Activated CD4-positive, alpha-beta T cell treated with anti-CD3 and anti-CD28 coated beads, Interleukin-2, amount 50 U/mL, for 4 hours (primary cell): Measurements from ENCODE around the gene SRPK2.
A peak's percentile ranks its signal among the peaks of the same experiment; 100 is the strongest.
"Not testable (repeated sequence)": the region's sequence is repeated elsewhere in the genome, so short reads cannot be mapped to it uniquely, and the experiment has no call there.

ENCODE experiments used
- DNase-seq, 2 experiments: peaks; one replicate each; pipeline ENCODE4 v3.0.0-alpha.2; 2020

SRPK2 gene

DNA sequence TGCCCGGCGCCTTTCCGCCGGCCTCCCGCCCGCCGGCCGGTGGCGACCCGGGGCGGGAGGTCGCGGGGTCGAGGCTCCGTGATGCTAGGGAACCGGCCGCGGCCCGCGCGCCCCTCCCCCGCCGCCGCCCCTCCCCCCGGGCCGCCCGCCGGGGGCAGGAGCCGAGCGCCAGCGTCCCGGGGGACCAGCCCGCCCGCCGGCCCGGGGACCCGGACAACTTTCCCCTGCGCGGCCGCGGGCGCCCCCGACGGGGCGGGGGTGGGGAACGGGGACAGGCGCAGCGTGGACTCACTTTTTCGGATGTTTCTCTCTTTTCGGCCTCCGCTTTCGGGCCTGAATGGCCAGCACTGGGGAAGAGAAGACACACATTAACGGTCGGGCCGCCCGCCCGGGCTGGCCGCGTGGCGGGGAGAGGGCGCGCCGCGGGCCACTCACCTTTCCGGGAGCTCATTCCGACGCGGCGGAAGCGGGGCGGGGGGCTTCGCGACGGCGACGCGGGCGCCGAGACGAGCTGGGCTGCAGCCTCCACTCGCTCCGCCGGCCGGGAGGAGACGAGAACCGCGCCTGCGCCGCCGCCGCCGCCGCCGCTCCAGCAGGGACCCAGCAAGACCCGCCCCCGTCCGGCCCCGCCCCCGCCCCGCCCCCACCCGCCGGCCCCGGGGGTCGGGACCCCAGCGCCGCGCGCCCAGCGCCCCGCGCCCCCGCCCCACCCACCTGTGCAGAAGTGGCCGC, at the start of gene SRPK2:
Gene SRPK2 (minus strand): TSS at position 566 of the 732 bp plus-strand sequence.
- peak; percentile 60 to 66 for DNase-seq

DNA sequence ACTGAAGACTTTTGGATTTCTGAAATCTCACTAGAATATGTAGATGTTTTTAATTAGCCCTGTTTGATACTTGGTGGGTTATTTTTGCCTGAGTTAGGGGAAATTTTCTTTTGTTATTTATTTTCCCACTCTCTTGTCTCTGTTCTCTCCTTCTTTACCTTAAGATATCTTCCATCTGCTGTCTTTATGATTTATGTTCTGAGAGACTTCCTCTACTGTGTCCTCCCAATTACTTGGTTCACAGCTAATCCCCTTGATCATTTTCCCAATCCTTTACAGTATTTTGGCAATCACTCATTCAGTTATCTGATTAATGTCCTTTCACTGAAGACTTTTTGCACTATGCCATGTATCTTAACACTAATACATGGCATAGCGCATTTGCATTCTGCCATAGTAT, 49.5 kb upstream of the SRPK2 start:
- no peak for DNase-seq

GRCh38 chr7:105437356-105437755, 48.6 kb upstream of the SRPK2 start:
- not testable (repeated sequence) for DNase-seq

DNA sequence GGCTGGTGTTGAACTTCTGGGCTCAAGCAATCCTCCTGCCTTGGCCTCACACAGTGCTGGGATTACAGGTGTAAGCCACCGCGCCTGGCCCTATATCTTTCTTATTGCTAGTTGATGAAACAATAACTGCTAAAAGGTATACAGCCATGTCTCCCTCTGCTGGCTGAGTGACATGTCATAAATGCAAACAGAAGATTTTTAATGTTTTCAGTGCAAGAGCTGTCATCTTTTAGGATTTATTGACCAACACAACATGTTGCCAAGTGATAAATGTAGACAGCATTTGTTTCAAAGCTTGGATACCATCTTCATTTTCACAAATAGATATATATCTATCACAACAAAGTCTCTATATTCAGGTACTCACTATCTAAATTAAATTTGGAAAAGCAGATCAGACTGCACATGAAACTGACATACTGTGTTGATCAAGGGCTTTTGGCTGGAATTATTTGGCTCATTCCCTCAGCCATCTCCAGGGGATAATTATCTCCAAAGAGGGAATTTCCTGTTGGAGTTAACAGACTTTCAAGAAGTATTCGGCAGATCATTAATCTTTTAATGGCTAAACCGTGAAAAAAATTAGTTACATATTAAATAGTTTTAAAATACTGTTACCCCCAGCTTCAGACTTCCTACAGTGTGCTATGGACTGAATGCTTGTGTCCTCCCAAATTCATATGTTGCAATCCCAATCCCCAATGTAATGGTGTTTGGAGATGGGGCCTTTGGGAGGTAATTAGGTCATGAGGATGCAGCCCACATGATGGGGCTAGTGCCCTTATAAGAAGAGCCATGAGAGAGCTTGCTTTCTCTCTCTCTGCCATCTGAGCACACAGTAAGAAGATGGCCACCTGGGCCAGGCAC, 41.3 kb upstream of the SRPK2 start:
- peak; percentile 37 to 45 for DNase-seq

- DNase-seq, result no peak
Measured at GRCh38 chr7:105426606-105427146, 38.0 kb upstream of the SRPK2 start.

DNA sequence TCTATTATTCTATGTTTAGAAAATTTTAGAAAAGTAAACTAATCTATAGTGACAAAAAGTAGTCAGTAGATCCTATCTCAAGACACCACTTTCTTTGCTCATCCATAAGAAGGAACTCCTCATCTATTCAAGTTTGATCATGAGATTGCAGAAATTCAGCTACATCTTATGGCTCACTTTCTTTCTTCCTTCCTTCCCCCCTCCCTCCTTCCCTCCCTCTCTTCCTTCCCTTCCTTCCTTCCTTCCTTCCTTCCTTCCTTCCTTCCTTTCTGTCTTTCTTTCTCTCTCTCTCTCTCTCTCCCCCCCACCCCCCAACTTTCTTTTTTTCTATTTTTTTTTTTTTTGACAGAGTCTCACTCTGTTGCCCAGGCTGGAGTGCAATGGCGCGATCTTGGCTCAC, 35.3 kb upstream of the SRPK2 start:
- no peak for DNase-seq

- no peak for DNase-seq
Measured at GRCh38 chr7:105413887-105414437, 25.2 kb upstream of the SRPK2 start.

DNA sequence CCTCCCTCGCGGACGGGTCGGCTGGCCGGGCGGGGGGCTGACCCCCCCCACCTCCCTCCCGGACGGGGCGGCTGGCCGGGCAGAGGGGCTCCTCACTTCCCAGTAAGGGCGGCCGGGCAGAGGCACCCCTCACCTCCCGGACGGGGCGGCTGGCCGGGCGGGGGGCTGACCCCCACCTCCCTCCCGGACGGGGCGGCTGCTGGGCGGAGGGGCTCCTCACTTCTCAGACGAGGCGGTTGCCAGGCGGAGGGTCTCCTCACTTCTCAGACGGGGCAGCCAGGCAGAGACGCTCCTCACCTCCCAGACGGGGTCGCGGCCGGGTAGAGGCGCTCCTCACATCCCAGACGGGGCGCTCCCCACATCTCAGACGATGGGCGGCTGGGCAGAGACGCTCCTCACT, 22.1 kb upstream of the SRPK2 start:
- DNase-seq, result not testable (repeated sequence)

- not testable (repeated sequence) for DNase-seq
Measured at GRCh38 chr7:105409775-105410174, 21.1 kb upstream of the SRPK2 start.

- no peak for DNase-seq
Measured at GRCh38 chr7:105408791-105409410, 20.2 kb upstream of the SRPK2 start.

DNA sequence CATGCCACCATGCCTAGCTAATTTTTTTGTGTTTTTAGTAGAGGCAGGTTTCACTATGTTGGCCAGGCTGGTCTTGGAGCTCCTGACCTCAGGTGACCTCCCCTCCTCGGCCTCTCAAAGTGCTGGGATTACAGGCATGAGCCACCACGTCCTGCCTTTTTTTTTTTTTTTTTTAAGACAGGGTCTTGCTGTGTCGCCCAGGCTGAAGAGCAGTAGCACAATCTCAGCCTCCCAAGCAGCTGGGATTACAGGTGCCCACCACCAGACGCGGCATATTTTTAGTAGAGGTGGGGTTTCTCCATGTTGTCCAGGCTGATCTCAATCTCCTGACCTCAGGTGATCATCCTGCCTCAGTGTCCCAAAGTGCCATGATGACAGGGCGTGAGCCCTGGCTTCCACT, 14.4 kb upstream of the SRPK2 start:
- DNase-seq, result no peak

DNA sequence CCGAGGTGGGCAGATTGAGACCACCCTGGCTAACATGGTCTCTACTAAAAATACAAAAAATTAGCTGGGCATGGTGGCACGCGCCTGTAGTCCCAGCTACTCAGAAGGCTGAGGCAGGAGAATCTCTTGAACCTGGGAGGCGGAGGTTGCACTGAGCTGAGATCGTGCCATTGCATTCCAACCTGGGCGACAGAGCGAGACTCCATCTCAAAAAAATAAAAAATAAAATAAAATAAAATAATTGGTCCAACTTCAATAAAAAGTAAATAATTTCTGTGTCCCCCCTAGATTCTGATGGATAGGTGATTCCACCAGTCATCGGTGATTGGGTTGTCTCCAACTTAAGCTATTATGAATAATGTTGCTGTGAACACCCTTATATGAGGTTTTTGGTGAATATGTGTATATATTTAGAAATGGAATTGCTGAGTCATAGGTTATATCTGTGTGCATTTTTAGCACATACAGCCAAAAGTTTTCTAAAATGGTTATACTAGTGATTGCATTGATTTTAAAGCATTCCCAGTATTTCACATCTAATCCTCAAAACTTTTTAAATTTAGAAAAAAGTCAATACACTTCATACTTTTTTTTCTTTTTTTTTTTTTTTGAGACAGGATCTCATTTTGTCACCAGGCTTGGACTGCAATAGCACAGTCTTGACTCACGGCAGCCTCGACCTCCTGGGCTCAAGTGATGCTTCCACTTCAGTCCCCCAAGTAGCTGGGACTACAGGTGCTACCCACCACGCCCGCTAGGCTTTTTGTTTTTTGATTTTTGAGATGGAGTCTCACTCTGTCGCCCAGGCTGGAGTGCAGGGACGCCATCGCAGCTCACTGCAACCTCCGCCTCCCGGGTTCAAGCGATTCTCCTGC, 13.7 kb upstream of the SRPK2 start:
- DNase-seq, result no peak

- no peak for DNase-seq
Measured at GRCh38 chr7:105399043-105399725, 10.5 kb upstream of the SRPK2 start.

- DNase-seq, result no peak
Measured at GRCh38 chr7:105396566-105396965, 7.8 kb upstream of the SRPK2 start.

- no peak for DNase-seq
Measured at GRCh38 chr7:105391429-105391828, 2.7 kb upstream of the SRPK2 start.

- no peak for DNase-seq
Measured at GRCh38 chr7:105389889-105390288, 1.2 kb upstream of the SRPK2 start.

DNA sequence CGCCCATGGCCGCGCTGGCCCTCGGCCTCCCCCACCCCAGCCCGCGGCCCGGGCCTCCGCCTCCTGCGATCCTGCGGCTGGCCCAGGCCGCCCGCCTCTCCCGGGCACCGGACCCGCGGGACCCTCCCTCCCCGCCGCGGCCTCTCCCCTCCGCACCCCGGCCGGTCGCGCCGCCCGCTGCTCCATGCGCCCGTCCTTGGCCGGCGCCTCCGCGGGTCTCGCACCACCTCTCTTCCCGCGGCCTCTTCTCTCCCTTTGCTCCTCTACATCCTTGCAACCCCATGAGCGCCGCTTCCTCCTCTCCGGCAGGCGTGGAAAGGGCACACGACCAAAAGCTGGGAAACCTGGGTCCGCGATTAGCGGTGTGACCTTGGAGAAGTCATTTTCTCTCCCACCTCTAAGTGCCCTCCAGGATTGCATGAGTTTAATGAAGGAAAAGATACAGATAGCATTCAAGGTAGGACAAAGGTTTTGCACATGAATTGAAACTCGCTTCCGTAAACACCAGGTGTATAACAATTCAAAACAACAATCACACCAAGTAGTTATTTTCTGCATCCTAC, 448 bp upstream of the SRPK2 start:
- DNase-seq, result no peak

- DNase-seq, result peak; percentile 25 to 26
Measured at GRCh38 chr7:105387508-105388355, 989 bp downstream of the SRPK2 start.

- no peak for DNase-seq
Measured at GRCh38 chr7:105377903-105378302, 10.8 kb downstream of the SRPK2 start.

DNA sequence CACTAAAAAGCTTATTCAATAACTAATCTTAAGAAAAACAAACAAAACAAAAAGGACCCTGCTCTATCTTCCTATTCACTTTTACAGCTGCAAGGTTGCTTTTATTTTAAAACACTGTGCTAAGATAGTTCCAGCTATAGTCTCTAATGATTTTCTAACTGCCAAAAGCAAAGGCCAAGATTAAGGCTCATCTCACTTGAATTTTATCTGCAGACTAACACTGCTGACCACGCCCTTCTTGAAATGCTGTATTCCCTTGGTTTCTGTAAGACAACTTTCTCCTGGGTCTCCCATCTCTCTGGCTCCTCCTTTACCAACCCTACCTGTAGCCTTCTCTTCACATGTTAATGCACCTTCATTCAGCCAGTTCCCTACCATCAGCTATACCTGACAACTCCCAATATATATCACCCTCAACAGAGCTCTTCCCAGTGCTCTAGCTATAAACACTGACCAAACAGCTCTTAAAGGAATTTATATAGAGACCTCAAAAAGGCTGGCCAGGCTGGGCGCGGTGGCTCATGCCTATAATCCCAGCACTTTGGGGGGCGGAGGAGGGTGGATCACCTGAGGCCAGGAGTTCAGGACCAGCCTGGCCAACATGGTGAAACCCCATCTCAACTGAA, 11.7 kb downstream of the SRPK2 start:
- DNase-seq, result no peak
